GM12801 (cell line): ENCODE measurements around the gene MC1R.

Experiments
- TF ChIP-seq, protein P1 (sequence below): IDR thresholded peaks from one replicate; pipeline ENCODE4 v1.5.1; 2011; ENCODE audit warnings: control low read depth; ENCODE audit not compliant: insufficient read length; ENCODE audit errors: extremely low read depth

The MC1R gene

DNA sequence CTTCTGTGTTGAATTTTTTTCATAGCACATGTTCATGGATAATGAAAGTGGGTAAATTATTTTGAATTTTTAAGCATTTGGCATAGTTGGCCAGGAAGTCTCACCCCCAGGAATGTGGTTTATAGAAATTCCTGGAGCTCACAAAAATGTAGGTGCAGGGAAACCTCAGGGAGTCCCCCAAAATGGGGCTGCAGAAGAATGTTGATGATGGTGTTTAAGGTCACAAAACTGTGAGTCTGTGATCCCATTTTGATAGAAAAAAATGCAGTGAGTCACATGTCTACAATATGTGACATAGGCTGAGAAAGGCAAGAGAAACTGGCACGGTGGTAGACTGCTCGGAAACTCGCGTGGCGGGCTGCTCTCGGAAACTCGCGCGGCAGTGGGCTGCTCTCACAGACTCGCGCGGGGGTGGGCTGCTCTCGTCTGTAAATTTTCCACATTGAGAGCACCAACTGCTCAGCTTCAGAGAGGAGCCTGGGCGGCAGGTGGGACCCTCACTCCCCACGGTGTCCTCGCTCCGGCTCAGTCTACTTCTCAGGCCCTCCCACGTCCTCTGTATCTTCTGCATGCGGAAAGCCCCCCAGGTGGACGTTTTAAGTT lies 18.7 kb upstream of the MC1R start:
- TF ChIP-seq, protein P1, sequence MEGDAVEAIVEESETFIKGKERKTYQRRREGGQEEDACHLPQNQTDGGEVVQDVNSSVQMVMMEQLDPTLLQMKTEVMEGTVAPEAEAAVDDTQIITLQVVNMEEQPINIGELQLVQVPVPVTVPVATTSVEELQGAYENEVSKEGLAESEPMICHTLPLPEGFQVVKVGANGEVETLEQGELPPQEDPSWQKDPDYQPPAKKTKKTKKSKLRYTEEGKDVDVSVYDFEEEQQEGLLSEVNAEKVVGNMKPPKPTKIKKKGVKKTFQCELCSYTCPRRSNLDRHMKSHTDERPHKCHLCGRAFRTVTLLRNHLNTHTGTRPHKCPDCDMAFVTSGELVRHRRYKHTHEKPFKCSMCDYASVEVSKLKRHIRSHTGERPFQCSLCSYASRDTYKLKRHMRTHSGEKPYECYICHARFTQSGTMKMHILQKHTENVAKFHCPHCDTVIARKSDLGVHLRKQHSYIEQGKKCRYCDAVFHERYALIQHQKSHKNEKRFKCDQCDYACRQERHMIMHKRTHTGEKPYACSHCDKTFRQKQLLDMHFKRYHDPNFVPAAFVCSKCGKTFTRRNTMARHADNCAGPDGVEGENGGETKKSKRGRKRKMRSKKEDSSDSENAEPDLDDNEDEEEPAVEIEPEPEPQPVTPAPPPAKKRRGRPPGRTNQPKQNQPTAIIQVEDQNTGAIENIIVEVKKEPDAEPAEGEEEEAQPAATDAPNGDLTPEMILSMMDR = no peak

DNA sequence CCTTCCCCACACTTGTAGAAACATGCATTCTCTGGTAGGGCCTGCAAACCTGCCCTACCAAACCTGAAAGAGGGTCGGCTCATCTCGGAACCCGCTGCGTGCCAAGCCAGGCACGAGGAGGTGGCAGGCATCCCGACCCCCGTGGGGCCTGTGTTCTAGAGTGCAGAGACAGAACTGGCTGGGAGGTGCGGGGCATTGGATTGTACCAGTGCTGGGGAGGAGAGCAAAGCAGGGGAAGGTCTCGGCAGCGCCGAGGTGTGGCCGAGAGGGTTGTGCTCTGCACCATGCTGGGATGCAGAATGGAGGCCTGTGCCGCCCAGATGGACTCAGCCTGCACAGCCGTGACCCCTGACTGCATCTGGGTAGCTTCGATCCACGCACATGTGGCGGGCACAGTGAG lies 17.8 kb upstream of the MC1R start:
- TF ChIP-seq, protein P1 = no peak

DNA sequence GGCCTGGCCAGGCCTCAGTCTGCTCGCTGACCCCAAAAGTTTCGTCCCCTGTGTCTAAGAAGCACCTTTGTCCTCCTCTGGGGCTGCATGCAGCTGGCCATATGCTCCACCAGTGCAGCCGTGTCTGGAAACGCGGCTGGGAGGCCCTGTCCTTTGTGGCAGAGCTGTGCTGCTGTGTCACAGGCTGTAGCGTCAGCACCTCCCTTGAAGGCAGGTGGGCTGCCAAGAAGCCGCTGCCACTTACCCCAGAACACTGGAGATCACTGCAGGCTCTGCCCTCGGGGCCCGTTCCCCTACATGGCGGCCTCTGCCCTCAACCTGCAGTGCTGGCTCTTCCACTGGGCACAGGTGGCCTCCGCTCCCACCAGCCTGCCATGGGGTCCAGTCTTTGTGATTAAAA lies 15.7 kb upstream of the MC1R start:
- TF ChIP-seq, protein P1 = no peak

DNA sequence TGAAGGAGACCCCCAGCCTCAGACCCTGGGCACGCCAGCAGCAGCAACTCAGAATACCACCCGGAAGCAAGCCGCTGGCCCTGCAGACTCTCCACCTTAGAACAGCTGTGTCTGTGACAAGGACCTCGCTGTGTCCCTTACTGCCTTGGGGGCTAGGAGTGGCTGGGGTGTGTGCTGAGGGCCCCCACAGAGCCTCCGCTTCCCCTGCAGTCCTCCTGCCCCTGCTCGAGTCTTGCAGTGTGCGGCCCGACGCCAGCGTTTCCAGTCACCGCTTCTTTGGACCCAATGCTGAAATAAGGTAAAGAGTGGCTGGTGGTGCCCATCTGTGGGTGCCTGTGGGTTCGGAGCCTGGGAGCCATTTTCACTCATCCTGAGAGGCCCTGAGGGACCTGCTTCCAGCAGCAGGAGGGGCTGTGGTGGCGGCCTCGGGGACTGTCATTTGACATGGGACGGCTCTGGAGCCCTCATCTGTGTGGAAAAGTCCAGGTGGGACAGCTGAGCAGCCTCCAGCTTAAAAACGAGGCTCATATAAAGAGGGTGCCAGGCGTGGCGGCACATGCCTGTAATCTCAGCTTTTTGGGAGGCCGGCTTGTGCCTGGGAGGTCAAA lies 14.7 kb upstream of the MC1R start:
- TF ChIP-seq, protein P1 = no peak

DNA sequence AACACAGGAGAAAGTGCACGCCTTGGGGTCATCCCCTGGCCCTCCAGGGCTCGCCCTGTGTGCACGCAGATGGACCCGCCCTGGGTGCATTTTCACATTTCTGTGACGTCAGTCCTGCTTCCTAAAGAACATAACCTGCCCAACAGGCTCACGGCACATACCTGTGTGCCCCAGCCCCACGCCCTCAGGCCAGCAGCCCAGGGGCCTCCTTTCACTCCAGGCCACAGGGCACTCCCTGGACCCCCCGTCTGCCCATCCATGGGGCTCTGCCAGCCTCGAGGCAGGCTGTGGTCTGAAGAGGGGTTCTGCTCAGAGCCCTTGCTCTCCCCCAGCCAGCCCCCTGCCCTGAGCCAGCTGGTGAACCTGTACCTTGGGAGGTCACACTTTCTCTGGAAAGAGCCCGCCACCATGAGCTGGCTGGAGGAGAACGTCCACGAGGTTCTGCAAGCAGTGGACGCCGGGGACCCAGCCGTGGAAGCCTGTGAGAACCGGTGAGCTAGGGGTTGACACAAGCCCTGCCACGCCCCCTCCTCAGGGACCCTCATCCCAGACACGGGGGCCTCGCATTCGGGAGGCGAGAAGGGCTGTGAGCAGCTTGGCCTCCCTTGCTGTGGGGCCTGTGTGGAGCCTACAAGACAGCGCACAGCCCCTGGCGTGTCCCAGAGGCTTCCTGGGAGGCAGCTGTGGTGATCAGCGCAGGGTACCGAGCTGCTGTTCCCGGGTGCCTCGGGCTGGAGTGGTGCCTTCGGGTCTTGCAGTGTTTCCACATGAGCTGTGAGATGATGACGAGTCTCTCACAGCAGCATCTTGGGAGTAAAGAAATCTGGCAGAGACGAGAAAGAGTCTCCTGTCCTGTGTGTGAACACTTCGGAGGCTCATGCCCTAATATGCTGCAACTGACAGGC lies 13.8 kb upstream of the MC1R start:
- TF ChIP-seq, protein P1 = no peak

DNA sequence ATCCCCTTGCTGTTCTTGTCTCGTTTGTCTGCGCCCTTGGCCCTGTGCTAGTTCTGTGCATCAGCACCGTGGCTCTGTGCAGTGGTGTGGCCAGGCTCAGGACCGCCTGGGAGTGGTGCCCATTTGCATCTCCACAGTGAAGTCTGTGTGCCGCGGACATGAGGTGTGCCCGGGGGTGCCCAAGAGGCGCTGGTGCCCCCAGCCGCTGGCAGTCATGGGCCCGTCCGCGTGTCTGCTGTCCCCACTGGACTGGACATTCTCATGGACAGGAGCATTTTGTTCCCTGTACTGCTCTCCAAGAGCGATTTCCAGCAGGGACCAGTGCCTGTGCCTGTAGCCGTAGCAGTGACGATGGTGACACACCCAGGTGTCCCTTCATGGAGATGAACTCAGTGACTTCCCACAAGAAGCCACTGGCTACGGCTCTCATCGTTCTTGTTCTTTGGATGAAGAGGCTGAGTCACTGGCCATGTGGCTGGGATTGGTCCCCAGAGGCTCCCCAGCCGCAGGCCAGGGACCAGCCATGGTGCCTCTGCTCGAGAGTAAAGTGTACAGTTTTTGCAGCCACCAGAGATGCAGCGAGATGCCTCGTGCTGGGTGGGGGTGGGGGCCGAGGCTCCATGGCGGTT lies 13.0 kb upstream of the MC1R start:
- TF ChIP-seq, protein P1 = no peak

DNA sequence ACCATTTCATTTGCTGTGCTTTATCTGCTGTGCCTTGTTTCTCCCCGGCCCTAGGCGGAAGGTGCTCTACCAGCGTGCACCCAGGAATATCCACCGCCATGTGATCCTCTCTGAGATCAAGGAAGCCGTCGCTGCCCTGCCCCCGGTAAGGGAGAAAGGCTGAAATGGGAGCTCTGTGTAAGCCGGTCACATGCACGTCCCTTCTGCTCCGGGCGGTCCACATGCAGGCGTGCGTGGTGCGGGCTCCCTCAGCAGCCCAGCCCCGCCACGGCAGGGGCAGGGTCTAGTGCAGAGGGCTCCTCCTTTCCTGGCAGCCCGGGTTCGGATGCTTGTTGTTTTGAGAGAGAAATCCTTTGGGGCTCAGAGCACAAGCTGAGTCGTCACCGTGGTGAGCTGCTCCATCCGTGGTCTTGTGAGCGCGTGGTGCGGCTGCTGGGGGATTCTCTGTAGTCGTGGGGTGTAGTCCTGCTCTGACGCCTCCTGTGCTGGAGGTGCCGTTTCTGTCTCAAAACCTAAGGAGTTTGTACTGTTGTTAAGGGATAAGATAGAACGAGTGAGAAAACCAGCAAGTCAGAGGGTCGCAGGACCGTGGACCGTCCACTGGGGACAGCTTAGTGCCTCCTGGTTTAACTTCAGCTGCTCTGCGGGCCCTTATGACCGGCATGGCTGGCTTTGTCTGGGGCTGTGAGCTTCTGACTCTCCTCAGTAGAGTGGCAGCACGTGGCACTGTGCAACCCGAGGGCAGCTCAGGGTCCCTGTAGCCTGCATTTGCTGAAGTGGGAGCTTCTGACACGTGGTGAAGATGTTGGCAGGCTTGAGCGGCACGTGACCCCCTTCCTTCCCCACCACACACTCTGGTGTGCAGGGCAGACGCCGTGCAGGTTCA lies 12.3 kb upstream of the MC1R start:
- TF ChIP-seq, protein P1 = no peak
